GM19099 (cell line): ENCODE results near the gene TSSK6.

Experiments
- POLR2A ChIP-seq: IDR thresholded peaks from 3 replicates; pipeline ENCODE4 v1.6.1; 2011; ENCODE audit warnings: low read depth; ENCODE audit not compliant: insufficient read length; ENCODE audit errors: extremely low read depth

The TSSK6 gene

DNA sequence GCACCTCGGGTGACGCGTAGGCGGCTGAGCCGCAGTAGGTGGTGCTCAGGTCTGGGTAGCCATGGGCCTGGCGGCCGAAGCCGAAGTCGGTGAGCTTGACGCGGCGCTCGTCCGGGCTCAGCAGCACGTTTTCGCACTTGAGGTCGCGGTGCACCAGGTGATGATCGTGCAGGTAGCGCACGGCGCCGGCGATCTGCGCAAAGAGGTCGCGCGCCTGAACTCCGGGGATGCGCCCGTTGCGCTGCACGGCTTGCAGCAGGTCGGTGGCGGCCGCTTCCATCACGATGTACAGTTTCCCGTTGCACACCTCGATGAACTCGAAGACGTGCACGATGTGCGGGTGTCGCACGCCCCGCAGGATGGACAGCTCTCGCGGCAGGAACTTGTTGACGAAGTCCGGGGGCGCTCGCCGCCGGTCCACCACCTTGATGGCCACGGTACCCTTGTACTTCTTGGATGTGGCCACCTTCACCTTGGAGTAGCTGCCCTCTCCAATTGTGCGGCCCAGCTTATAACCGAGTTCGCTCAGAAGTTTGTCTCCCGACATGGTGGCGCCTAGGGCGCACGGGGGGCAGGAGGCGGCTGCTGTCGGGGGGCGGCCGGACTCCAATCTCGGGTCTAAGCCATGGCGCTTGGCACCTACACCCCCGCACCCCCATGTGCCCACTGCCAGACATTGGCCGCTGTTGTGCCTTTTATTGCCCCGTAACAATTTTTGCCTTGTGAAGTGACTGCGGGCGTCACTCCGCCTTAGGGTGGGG is at the start of gene TSSK6:
TSSK6 (minus strand) TSS at position 668 of the 761 bp plus-strand sequence; CDS start at position 547, 121 bp downstream.
- no peak for TF ChIP-seq POLR2A

DNA sequence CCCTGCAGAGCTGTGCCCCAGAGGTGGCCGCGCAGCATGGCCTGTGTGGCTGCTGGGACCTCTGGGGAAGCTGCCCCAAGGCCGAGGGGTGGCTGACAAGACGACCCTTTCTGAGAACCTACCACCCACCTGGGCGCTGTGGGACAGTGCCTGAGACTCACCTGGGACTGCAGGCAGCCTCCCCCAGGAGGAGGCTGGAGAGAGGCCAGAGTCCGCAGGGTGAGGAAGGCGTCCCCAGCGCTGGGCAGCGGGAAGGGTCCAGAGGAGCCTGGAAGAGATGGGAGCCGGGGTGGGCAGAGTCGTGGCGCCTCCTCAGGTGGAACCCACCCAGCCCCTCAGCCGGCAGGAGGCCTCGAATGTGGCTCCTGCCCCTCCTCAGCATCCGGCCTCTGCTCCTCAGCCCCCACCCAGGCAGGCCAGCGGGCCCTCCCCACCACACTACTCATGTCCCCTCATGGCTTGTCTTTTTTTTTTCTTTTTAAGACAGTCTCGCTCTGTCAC is 48.0 kb upstream of the TSSK6 start:
- no peak for TF ChIP-seq POLR2A

DNA sequence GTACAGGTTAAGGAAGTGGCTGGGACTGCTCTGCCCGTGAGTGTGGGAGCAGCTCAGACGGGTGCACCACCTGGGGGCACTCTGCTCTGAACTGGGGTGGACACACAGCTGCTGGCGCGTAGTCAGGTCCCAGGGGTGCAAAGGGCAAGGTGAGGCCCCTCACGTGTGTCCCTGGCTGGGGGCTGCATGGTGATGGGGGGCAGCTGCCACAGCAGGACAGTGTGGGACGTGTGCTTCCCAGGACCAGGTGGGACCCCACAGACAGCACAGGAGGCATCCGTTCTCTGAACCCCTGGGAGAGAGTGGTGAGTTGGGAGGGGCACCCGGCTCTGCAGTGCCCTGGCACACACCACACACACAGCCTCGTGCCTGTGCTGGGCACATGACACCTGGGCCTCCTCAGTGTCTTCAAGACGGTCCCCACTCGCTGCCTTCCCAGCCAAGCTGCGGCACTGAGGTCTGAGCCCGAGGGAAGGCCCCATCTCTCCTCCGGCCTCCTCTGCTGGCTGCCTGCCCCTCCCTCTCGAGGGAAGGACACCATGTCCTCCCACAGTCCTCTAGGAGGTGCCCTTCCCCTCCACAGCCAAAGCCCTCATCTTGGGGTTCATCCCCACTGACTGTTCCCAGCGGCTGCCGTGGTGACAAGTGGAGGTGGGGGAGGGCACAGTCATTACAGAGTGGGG is 47.5 kb upstream of the TSSK6 start:
- TF ChIP-seq POLR2A = no peak

DNA sequence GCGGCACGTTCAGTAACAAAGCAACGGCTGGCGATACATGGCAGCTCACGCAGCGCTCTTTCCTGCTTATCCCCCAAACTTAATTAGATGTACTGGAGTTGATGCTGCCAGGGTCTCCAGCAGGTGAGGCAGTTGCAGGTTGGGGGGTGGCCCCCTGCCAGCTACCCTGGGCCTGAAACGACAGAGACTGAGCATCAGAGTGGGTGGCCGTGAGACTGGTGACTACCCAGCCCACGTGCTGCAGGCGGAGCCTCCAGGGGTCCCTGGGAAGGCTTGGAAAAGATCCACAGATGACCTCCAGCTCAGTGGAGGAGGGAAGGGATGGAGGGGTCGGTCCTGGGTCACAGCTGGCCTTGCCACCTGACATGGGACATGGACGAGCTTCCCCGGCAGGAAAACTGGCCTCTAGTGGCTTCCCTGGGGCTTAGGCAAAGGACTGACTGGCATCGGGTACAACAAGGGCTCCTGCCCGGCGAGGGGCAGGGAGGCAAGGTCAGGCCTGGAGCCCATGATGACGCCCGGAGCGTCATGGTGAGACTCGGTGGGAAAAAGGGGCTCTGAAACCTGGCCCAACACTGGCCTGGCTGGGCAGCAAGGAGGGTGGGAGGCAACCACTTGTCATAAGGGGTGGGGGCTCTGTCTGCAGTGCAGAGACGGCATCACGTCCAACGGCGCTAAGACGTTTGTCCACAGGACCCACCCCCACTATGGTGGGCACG is 46.8 kb upstream of the TSSK6 start:
- no peak for TF ChIP-seq POLR2A

DNA sequence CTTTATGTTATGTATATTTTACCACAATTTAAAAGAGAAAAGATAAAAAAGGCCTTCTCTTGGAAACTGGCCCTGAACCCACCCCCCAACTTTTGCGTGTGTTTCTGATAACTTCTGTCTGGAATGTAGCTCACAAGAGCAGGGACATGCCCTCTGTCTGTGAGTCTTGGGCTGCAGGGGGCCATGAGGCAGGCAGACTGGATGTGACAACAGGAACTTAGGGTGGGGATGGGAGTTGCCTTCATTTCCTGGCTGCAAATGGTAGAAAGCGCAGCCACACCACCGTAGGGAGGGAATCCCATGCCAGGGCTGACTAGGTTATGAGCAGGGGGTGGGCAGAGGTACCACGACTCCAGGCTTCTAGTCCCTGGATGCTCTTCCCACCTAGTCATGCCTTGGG is 44.6 kb upstream of the TSSK6 start:
- no peak for TF ChIP-seq POLR2A

DNA sequence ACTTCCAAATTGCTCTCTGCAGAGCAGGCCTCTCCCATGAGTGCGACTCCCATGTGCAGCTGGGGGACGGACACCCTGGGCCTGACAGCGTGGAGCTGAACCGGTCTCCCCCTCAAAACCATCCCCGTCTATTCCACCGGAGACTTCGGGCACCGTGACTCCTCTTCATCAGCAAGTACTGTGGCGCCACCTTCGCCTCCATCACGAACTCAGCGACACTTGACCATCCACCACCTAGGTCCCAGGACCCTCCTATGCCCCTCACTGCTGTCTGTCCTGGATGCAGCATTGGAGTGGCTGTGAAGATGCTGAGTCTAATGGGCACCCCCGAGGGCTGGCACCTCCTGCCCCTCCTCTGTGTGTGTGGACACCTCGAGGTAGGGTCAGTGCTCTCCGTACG is 43.3 kb upstream of the TSSK6 start:
- TF ChIP-seq POLR2A = no peak

DNA sequence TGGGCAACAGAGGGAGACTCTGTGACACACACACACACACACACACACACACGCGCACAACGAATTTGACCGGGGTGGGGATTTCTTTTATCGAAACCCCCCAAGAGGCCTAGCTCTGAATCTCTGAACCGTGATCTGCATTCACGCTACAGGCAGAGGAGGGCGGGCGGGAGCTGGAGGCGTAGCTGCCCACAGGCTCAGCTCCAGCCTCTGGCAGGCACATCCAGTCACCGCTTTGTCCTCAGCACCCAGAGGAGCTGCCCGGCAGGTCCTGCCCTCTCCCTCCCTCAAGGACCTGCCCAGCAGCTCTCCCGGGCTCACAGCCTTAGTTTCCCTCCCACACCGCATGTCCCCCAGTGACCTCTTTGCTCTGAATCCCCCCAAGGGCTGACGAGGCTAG is 42.7 kb upstream of the TSSK6 start:
- TF ChIP-seq POLR2A = no peak

DNA sequence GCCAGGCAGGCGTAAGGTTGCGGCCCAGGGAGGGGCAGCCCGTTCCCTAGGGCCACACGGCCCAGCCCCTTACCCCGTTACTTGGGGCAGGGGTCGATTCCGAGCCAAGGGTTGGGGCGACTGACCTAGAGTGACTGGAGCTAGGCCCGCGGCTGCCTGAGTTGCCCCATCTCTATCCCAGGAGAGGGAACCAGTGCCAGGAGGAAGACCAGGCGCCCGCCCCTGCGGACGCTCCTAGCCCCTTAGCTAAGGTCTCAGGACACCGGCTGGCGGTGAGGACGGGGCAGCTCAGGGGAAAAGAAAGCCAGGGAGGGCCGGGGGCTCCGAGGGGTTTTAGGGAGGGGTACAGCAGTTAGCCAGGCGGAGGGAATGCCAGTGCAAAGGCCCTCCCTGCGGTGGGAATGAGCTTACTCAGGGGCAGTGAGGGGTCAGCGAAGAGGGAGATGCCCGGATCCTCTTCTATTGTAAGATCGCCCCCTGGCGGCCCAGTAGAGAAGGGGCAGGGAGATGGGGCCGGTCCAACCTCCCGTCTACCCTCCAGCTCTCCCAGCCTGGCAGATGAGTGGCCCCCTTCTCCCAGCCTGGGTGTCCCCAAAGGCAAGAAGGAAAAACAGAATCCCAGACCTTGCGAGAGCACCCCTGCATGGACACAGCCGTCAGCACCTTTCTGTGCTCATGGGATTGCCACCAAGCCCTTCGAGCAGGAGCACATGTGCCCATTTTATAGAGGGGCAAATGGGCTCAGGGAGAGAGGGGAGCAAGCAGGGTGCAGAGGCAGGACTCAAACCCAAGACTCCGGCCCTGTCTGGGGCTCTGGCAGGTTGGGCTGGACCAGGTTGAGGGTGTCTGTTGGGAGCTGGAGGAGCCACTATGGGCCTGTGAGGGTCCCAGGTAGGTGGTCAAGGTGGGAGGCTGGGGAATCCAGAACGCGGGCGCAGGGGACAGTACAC is 39.0 kb upstream of the TSSK6 start:
- TF ChIP-seq POLR2A = no peak

DNA sequence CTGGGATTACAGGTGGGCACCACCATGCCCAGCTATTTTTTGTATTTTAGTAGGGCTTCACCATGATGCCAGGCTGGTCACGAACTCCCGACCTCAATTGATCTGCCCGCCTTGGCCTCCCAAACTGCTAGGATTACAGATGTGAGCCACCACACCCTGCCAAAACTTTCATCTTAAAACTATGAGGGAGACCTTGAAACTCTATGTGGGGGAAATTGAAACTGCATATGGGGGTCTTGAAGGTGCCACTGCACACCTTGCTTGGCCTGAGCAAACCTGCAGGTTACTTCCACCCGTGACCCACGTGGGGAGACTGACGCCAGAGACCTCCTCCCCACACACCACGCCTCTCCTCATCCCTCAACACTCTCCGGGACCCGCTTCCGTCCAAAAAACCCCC is 38.3 kb upstream of the TSSK6 start:
- TF ChIP-seq POLR2A = no peak

DNA sequence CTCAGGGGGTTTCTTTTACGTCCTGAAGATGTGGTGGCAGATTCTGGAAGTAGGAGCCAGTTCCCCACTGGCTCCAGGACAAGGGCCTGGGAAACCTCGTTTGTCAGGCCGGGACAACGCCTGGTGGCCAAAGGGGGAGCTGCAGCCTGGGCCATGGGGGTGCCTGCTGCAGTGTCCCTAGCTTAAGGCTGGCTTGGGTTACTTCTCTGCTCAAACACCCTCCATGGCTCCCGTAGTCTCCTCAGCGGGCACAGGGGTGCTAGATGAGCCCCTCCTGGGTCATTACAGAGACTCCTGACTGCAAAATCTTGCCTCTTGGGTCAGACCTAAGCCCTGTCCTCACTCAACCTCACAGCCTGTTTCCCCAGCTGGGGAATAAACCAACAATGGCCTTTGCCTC is 37.5 kb upstream of the TSSK6 start:
- no peak for TF ChIP-seq POLR2A

DNA sequence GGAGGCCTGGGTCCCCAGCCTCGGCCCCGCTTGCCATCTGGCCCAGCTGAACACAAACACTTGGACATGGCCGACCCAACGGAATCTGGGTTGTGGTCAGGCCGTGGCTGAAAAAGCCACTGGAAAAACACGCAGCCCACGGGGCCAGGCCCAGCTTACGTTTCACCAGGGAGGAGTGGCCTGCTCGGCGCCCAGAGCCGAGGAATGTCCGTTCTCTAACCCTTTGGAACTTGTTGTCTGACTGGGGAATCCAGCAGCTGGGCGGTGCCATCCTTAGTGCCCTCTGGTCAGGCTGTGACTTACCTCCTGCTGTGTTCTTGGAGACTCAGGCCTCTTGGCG is 36.5 kb upstream of the TSSK6 start:
- TF ChIP-seq POLR2A = no peak

DNA sequence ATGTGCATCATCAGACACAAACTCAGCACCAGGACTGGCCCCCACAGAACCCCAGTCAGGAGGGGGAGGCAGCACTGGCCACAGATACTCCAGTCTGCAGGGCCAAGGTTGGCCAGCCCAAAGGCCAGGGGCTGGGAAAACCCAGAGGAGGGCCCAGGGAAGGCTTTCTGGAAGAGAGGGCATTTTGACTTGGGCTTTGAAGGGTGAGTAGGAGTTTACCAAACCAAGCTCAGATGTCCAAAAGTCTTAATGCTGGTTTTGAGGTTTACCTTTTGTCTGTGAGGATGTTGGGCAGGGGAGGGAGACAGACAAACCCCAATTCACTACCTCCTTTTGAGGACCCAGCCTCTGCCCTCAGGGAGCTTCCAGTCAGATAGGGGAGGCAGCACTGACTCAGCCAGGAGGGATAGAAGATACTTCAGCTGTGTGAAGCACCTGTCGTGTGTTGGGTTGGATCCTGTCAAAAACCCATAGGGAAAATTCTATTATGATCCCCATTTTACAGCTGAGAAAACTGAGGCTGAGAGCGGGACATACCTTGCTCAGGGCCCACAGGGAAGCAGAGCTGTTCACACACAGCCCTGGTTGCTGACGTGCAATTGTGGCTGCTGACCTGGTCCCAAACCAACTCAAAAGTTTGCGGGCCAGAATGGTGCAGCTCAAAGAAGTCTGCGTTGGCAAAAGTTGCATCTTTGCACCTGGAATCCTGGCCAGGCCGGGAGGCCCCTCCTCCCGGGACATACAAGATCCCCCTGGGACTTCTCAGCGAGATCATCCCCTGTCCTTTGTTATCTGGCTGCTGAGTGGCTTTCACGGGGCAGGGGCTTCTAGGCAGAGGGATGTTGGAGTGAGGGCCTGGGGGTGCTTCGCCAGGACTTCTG is 35.9 kb upstream of the TSSK6 start:
- TF ChIP-seq POLR2A = no peak

DNA sequence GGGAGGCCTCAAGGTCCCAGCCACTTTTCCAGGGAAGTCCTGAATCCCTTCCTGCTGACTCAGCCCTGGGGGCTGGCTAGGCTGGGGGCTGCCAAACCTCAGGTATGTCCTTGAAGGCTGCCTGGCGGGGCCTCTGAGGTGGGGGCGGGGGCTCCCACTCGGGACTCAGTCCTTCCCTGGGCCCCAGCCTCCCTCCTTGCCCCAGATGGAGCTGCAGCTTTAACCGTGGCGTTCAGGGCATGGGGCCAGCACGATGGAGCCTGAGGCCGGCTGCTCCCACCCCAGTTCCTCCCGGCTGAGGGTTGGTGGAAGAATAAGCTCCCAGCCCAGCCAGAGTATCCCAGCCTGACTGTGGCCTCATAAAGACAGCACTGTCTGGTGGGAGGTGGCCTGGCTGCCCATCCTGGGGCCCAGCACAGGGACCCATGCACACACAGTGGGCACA is 35.2 kb upstream of the TSSK6 start:
- TF ChIP-seq POLR2A = no peak
